Fibroblast of the conjunctiva (primary cell): ENCODE results near the gene CCL17.
A peak's percentile ranks its signal among the peaks of the same experiment; 100 is the strongest.
"Not testable (repeated sequence)": the region's sequence is repeated elsewhere in the genome, so short reads cannot be mapped to it uniquely, and the experiment has no call there.

Experiments
- DNase-seq: peaks from one replicate; pipeline ENCODE4 v3.0.0-alpha.2; 2010; ENCODE audit warnings: low read depth

Gene CCL17

DNA sequence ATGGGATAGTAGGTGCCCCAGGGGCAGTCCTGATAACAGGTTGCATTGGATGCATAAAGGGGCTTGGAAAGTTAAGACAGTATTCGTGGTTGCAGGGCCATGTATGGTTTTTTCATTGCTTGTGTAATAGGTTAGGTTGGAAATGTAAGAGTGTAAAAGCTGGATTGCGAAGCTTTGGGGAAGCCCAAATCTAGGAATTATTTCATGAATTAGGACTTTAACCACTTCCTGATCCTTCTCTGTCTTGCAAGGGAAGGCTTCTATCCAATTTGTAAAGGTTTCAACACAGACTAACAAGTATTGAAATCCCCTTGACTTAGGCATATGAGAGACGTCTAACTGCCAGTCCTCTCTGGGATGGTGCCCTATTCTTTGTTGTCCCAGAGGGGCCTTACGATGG, 7.8 kb upstream of the CCL17 start:
- no peak for DNase-seq

- not testable (repeated sequence) for DNase-seq
Measured at GRCh38 chr16:57397493-57397892, 7.1 kb upstream of the CCL17 start.

DNA sequence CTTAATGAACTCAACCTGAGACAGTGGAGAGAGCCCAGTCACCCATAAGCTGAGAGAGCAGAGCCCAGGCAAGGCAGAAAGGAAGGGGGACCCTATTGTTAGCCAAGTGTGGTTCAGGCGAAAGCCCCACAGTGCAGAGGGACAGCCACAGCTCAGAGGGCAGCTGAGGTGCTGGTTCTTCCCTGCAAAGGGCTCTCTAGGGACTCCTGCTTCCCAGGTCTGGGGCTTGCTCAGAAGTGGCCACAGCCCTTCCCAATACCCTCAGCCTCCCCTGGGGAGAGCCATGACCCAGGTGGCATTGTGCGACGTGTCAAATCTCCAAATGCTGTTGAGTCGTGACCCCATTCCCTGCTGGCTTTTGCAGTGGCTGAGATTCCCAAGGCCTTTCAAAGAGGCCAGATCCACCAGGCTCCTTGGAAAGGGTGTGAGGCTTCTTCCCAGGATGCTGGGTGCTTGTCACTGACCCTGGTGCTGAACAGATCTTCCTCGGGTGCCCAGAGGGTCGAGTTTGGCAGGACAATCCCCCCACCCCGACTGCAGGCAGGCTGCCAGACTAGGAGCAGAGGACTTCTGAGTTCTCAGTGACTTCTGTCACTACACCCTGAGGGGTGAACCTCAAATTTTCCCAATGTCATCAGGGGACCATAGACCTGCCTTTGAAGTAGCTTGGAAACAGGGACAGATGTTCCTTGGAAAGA, 2.5 kb upstream of the CCL17 start:
- no peak for DNase-seq

GRCh38 chr16:57405097-57405496, 530 bp downstream of the CCL17 start:
- no peak for DNase-seq

GRCh38 chr16:57406881-57407280, 2.3 kb downstream of the CCL17 start:
- no peak for DNase-seq

- no peak for DNase-seq
Measured at GRCh38 chr16:57407521-57408353, 3.2 kb downstream of the CCL17 start.

GRCh38 chr16:57409065-57409464, 4.5 kb downstream of the CCL17 start:
- DNase-seq: no peak

- DNase-seq: no peak
Measured at GRCh38 chr16:57409870-57410587, 5.5 kb downstream of the CCL17 start.

DNA sequence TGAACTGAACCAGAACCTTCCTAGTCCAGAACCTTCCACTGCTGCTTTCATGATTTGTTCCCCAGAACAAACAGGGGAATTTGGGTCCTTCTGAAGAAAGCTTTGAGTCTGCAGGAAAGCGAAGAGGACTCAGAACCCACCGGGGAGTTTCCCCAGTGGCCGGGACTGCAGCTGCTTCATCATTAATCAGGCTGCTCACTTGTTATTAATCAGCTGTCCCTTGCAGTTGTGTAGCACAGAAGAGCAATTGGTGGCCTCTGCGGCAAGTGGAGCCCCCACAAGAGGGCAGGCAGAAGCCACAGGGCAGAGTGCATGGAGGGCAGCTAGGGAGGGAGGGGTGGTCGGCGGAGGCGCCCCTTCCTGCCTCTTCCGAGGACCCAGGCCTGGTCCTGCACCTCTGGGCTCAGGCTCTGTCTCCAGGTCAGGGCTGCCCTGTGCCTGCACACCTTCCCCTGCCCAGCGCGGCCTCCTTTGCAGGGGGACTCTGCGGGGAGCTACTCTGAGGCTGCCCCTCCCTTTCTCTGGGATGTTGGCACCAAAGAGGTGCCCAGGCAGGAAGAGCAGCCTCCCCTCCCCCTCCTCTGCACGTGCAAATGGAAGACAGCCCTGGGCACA, 6.9 kb downstream of the CCL17 start:
- no peak for DNase-seq

DNA sequence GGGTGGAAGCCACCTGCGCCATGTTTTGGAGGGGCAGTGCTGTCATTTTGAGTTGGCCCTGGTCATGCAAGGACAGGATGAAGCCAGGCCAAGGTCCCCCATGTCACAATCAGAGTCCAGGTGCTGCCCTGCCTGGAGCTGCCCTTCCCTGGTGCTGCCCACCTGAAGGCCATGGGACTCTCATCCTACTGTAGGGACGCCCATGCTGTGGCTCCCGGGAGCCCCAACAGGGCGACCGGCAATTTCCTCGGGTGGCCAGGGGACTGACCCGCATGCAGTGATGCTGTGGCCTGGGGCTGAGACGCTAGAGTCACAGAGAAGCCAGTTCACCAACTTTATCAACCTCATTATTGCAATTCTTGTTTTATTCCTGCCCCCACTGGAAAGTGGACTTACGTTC, 8.0 kb downstream of the CCL17 start:
- DNase-seq: no peak

DNA sequence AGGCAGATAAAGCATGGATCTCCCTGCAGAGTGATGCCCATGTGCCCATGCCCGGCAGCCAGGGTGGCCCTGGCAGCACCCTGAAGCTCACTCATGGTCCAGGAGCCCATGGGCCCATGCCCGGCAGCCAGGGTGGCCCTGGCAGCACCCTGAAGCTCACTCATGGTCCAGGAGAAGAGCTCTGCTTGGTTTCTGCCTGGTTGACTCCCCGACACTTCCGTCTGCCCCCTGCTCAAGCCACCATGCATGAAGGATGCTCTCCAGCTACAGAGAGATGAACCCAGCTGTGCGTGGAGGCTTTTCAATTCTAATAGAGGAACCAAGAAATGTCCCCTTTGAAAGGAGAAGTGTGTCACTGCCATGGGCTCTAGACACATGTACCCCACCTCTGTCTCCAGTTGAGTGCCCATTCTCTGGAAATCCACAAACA, 8.7 kb downstream of the CCL17 start:
- DNase-seq: no peak

GRCh38 chr16:57413733-57414132, 9.2 kb downstream of the CCL17 start:
- no peak for DNase-seq

- DNase-seq: no peak
Measured at GRCh38 chr16:57416084-57416483, 11.5 kb downstream of the CCL17 start.

GRCh38 chr16:57419506-57419905, 14.9 kb downstream of the CCL17 start:
- no peak for DNase-seq

DNA sequence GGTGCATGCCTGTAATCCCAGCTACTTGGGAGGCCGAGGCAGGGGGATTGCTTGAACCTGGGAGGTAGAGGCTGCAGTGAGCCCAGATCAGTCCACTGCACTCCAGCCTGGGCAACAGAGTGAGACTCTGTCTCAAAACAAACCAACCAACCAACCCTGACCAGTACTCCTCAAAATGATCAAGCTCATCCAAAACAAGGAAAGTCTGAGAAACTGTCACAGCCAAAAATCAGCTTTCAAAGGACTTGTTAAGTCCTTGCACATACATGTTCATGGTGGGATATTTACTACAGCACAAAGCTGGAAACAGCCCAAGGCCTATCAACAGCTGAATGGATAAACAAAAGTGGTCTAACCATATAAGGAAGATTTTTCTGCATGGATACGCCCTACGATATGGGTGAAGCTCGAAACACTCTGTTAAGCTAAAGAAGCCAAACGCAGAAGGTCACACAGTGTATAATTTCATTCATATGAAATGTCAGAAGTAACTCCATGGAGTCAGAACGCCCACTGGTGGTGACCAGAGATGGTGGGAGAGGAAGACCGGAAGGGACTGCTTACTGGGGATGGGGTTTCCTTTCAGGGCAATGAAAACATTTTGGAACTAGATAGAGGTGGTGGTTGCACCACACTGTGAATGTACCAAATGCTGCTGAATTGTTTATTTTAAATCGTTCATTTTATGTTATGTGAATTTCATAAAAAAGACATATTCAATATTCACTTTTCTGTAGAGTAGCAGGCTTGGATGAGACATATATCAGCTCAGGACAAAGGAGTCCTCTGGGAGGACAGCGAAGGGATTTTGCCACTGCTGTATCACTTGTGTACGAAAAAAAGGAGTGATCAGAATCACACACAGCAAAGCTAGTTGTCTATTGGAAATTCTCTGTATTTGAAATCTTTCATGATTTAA, 17.7 kb downstream of the CCL17 start:
- DNase-seq: peak; percentile 64

DNA sequence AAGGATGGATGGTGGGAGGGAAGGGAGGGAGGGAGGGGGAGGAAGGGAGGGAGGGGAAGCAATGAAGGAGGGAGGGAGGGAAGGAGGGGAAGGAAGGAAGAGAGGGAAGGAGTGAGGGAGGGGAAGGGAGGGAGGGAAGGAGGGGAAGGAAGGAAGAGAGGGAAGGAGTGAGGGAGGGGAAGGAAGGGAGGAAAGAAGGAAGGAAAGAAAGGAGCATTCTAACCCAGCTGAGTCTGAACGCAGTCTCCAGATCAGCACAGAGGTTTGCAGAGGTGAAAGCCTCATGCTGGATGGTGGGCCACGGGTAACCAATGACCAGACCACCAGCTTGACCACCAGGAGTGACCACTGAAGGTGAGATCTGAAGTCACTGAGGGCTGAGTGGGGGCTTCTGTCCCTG, 18.6 kb downstream of the CCL17 start:
- no peak for DNase-seq

DNA sequence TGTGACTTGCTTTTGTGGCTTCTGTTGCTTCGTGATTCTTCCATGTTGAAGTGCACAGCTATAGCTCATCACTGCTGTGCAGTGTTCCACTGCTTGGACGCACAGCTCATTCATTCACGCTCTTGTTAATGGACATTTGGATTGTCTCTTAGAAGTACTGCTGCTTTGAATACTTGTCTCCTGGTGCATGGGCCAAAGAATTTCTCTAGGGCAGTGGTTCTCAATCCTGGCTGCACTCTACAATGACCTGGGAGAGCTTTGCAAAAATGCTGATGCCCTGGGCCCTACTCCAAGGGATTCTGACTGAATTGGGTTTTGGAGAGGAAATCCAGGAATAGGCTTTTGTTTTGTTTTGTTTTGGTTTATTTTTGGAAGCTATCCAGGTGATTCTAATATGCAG, 20.0 kb downstream of the CCL17 start:
- DNase-seq: no peak

- DNase-seq: no peak
Measured at GRCh38 chr16:57426356-57426755, 21.8 kb downstream of the CCL17 start.

DNA sequence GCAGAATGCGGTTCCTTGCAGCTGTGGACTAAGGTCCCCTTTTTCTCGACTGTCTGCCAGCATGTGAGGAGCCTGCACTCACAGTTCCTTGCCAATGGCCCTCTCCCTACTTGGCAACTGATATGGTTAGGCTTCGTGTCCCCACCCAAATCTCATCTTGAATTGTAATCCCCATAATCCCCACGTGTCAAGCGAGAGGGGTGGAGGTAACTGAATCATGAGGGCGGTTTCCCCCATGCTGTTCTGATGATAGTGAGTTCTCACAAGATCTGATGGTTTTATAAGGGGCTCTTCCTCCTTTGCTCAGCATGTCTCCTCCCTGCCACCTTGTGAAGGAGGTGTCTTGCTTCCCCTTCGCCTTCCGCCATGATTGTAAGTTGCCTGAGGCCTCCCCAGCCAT, 22.7 kb downstream of the CCL17 start:
- DNase-seq: no peak

DNA sequence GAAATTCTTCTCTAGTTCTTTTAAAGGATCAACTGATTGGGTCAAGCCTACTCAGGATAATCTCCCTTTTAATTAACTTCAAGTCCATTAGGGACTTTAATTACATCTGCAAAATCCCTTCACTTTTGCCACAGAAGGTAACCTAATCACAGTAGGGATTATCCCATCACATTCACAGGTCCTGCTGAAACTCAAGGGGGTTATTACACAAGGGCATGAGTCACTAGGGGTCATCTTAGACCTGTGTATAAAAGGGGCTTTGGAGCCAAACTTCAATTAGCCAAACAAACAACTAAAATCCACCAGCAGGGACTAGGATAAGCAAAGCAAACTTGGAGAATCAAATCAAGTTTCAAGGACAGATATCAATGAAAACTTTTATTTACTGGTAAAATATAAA, 23.3 kb downstream of the CCL17 start:
- DNase-seq: no peak

- no peak for DNase-seq
Measured at GRCh38 chr16:57430955-57431354, 26.4 kb downstream of the CCL17 start.
